Measurements from ENCODE around the gene KRT26. TPM values are rescaled to one million over a fixed set of nuclear protein-coding genes. Genes with fewer than 3 reads are reported as not detected.
A peak's percentile ranks its signal among the peaks of the same experiment; 100 is the strongest.

Gene KRT26
- total RNA-seq, 1 experiment from 2014 or later, result not detected

GRCh38 chr17:40779181-40779909 is 7.3 kb upstream of the KRT26 start:
- H2AK5ac ChIP-seq (ENCODE audit: insufficient read length, low read length), result no peak overlapping the region
- no peak overlapping the region for H3K4me2 ChIP-seq (ENCODE audit: insufficient read depth, insufficient read length, low read length)
- no peak overlapping the region for H2BK15ac ChIP-seq (ENCODE audit: low read depth, low read length)
- H3K4me1 ChIP-seq (ENCODE audit: insufficient read depth, low read length), result no peaks in the 10 kb centered on the region
- TF ChIP-seq CTCF (conservative IDR thresholded peaks at IDR 0.05), result no peak
- peak; percentile 56 for DNase-seq
- Mint-ChIP-seq H3K27ac (no peak overlapping the region), H3K27me3 (ENCODE audit: low read depth) (peaks cover 21% of the 10 kb centered on the region), H3K36me3 (ENCODE audit: insufficient read depth in 1 of 3, low read depth in 3 of 3) (no peaks in the 10 kb centered on the region), H3K4me1 (no peaks in the 10 kb centered on the region), H3K9me3 (no peaks in the 10 kb centered on the region), H3K4me3 (no peak overlapping the region)
- no peak overlapping the region for H3T11ph ChIP-seq (ENCODE audit: low read length)
- no peak overlapping the region for H4K91ac ChIP-seq (ENCODE audit: insufficient read length, low read depth, low read length)
- H2AFZ ChIP-seq (ENCODE audit: low read length), result no peak overlapping the region
- H4K5ac ChIP-seq (ENCODE audit: insufficient read length, low read depth, low read length), result no peak overlapping the region
- no peak overlapping the region for H3K27ac ChIP-seq (ENCODE audit: insufficient read length, low read depth, low read length)
- no peaks in the 10 kb centered on the region for H4K20me1 ChIP-seq (ENCODE audit: control insufficient read depth, insufficient read depth, insufficient read length)
- H3K23me2 ChIP-seq (ENCODE audit: insufficient read length, low read depth, low read length, poor library complexity, severe bottlenecking), result no peaks in the 10 kb centered on the region
- no peak overlapping the region for H4K8ac ChIP-seq (replicated peaks; ENCODE audit: insufficient read length, low read depth, low read length)
- no peaks in the 10 kb centered on the region for H3K79me2 ChIP-seq (ENCODE audit: insufficient read depth, low read length)
- WGBS (ENCODE audit: extremely low coverage, insufficient read length, low lambda C conversion rate), result no CpG with 5 or more reads among the region's 37 CpGs
- H3K9ac ChIP-seq (ENCODE audit: extremely low read depth, insufficient read length, low read length), result no peak overlapping the region
- H3K27me3 ChIP-seq (ENCODE audit: insufficient read depth, low read length), result no peaks in the 10 kb centered on the region
- no peak overlapping the region for H3K23ac ChIP-seq (ENCODE audit: insufficient read length, low read depth, low read length)
- H3K9me3 ChIP-seq (ENCODE audit: control insufficient read depth, low read depth, low read length), result no peaks in the 10 kb centered on the region
- H2BK12ac ChIP-seq (ENCODE audit: insufficient read length, low read depth, low read length), result no peak overlapping the region
- H3K18ac ChIP-seq (ENCODE audit: insufficient read length, low read depth, low read length), result no peak overlapping the region
- no peak overlapping the region for H2BK120ac ChIP-seq (ENCODE audit: low read depth, low read length, poor library complexity, severe bottlenecking)
- H3K79me1 ChIP-seq (ENCODE audit: insufficient read depth, low read depth, low read length, poor library complexity, severe bottlenecking), result no peaks in the 10 kb centered on the region
- no peak overlapping the region for H3K56ac ChIP-seq (ENCODE audit: insufficient read length, low read depth, low read length)
- H2BK20ac ChIP-seq (ENCODE audit: low read depth, low read length, poor library complexity, severe bottlenecking), result no peak overlapping the region
- no peak overlapping the region for H3K14ac ChIP-seq (ENCODE audit: insufficient read depth, low read length)
- no peak overlapping the region for H3K4ac ChIP-seq (ENCODE audit: low read depth, low read length)
- no peak overlapping the region for H2BK5ac ChIP-seq (ENCODE audit: insufficient read length, low read length)
